ENCODE results near the gene COA7. TPM values are rescaled to one million over a fixed set of nuclear protein-coding genes. Genes with fewer than 3 reads are reported as not detected.

The COA7 gene
- total and polyA plus RNA-seq, 2 of the 4 experiments (the other 2 are of a cell fraction) = 9.3 to 20.3 TPM

GRCh38 chr1:52658795-52659194 is 39.4 kb downstream of the COA7 start:
- no peaks in the 10 kb centered on the region for H3K79me1 ChIP-seq (ENCODE audit: low read depth in 1 of 2, low read length in 2 of 2)
- H2AK5ac ChIP-seq (ENCODE audit: low read depth, low read length) = no peak overlapping the region
- H3K18ac ChIP-seq (ENCODE audit: low read depth, low read length) = no peak overlapping the region
- H3K14ac ChIP-seq (replicated peaks; ENCODE audit: low read depth, low read length) = no peak overlapping the region
- H3K56ac ChIP-seq (ENCODE audit: extremely low read depth, insufficient read depth, low read length) = no peak overlapping the region
- no peak overlapping the region for H3K4me3 ChIP-seq (ENCODE audit: insufficient read depth, low read depth, low read length)
- H2AFZ ChIP-seq (replicated peaks; ENCODE audit: low read length, poor library complexity) = no peak overlapping the region
- no peak overlapping the region for H3K27ac ChIP-seq (ENCODE audit: insufficient read depth, low read length)
- no peak overlapping the region for H3K23ac ChIP-seq (ENCODE audit: low read depth, low read length)
- no peak overlapping the region for H3K4ac ChIP-seq (ENCODE audit: low read depth, low read length)
- intact Hi-C loops (cut with micrococcal nuclease) (no loop called here), dilution Hi-C loops (cut with HindIII; ENCODE audit: low sequenced_read_pairs, unreplicated experiment) (no loop called here), in situ Hi-C loops (cut with MboI; ENCODE audit: low sequenced_read_pairs) (no loop called here)
- H3K9me3 ChIP-seq (ENCODE audit: control insufficient read depth, insufficient read depth, low read length) = no peaks in the 10 kb centered on the region
- H4K5ac ChIP-seq (ENCODE audit: low read depth, low read length) = no peak overlapping the region
- H4K91ac ChIP-seq (ENCODE audit: insufficient read depth, low read depth, low read length) = no peak overlapping the region
- H3K27me3 ChIP-seq (ENCODE audit: control insufficient read depth, insufficient read depth, low read length) = peaks cover 13% of the 10 kb centered on the region
- H3K9me1 ChIP-seq (ENCODE audit: insufficient read depth, low read length) = peaks cover 5% of the 10 kb centered on the region; the same call in 1 of the 2 replicates
- H2BK5ac ChIP-seq (ENCODE audit: low read depth, low read length, poor library complexity, severe bottlenecking) = no peak overlapping the region
- ATAC-seq (ENCODE audit: low read depth) (no peak), DNase-seq (no peak)
- POLR2A ChIA-PET (ENCODE audit: unreplicated experiment) = no interaction called here
- peaks cover 5% of the 10 kb centered on the region; the same call in 1 of the 2 replicates for H3K4me1 ChIP-seq (ENCODE audit: control insufficient read depth, insufficient read depth, low read length)
- no peak overlapping the region for H2BK20ac ChIP-seq (ENCODE audit: low read depth, low read length)
- 93% methylated on average over 1 of the region's 1 CpG; no CpG with 5 or more reads in 1 of the 2 experiments for WGBS, 2 experiments (ENCODE audit: extremely low coverage in 2 of 2, insufficient read length in 1 of 2)
- BruUV-seq (replicated peaks) = no TSS peak
- TF ChIP-seq MAFK (IDR thresholded peaks at IDR 0.05; ENCODE audit: low read depth, low read length) = no peak
- TF ChIP-seq NFE2L2 (IDR thresholded peaks at IDR 0.05; ENCODE audit: low read depth, low read length) = no peak
- H4K20me1 ChIP-seq (ENCODE audit: insufficient read depth, low read length) = no peaks in the 10 kb centered on the region
- no peak overlapping the region for H4K8ac ChIP-seq (ENCODE audit: low read depth in 2 of 2, low read length in 2 of 2)
- no peak overlapping the region for H2BK120ac ChIP-seq (ENCODE audit: low read depth, low read length)
- H3K4me2 ChIP-seq (ENCODE audit: low read depth, low read length) = no peak overlapping the region
- CTCF ChIA-PET = no interaction called here
- H2AK9ac ChIP-seq (replicated peaks; ENCODE audit: low read depth, low read length, poor library complexity) = no peak overlapping the region
- H2BK15ac ChIP-seq (ENCODE audit: low read depth, low read length) = no peak overlapping the region
- no peaks in the 10 kb centered on the region for H3K36me3 ChIP-seq (ENCODE audit: control insufficient read depth, insufficient read depth, low read length)
- H3K9ac ChIP-seq (ENCODE audit: low read depth, low read length) = no peak overlapping the region
